Liver (tissue), 9 donors: ENCODE measurements around the gene IPPK. TPM values are rescaled to one million over a fixed set of nuclear protein-coding genes. Genes with fewer than 3 reads are reported as not detected.

ENCODE experiments used
- DNase-seq: peaks from one replicate; pipeline ENCODE4 v3.0.0-alpha.2; 2017; ENCODE audit warnings: low spot score
- H3K27ac ChIP-seq, 2 donors: one replicate each; pipeline ENCODE4 v1.7.0; 2013; ENCODE audit warnings: inconsistent platforms in 2 of 2, low read length in 2 of 2, control low read depth in 1 of 2, low read depth in 1 of 2, mild to moderate bottlenecking in 1 of 2
- H3K27me3 ChIP-seq, 4 donors: one replicate each; pipeline versions ENCODE4 v1.6.1 to v1.7.0; 2013; ENCODE audit warnings: low read length in 3 of 4, inconsistent platforms in 1 of 4, mild to moderate bottlenecking in 1 of 4, moderate library complexity in 1 of 4; ENCODE audit not compliant: control insufficient read depth in 4 of 4, insufficient read depth in 4 of 4
- H3K36me3 ChIP-seq, 4 donors: one replicate each; pipeline versions ENCODE4 v1.6.1 to v1.7.0; 2013; ENCODE audit warnings: low read length in 3 of 4, mild to moderate bottlenecking in 3 of 4, low read depth in 1 of 4, moderate library complexity in 1 of 4; ENCODE audit not compliant: control insufficient read depth in 4 of 4, insufficient read depth in 3 of 4
- H3K4me1 ChIP-seq, 4 donors: one replicate each; pipeline versions ENCODE4 v1.6.1 to v1.7.0; 2013; ENCODE audit warnings: low read length in 3 of 4, mild to moderate bottlenecking in 3 of 4, moderate library complexity in 1 of 4; ENCODE audit not compliant: control insufficient read depth in 4 of 4, insufficient read depth in 4 of 4
- H3K4me3 ChIP-seq, 3 donors: one replicate each; pipeline versions ENCODE4 v1.6.1 to v1.7.0; 2013; ENCODE audit warnings: low read length in 3 of 3, control low read depth in 1 of 3, low read depth in 1 of 3, mild to moderate bottlenecking in 1 of 3
- H3K9ac ChIP-seq, 2 donors: one replicate each; pipeline ENCODE4 v1.7.0; 2013; ENCODE audit warnings: low read length in 2 of 2, mild to moderate bottlenecking in 2 of 2, moderate library complexity in 2 of 2, control low read depth in 1 of 2, low read depth in 1 of 2
- H3K9me3 ChIP-seq, 4 donors: one replicate each; pipeline versions ENCODE4 v1.6.1 to v1.7.0; 2013; ENCODE audit warnings: low read length in 3 of 4; ENCODE audit not compliant: control insufficient read depth in 4 of 4
- FOXA1 ChIP-seq: IDR thresholded peaks from 2 replicates; pipeline ENCODE4 v1.6.1; 2016; ENCODE audit warnings: antibody characterized with exemption
- FOXA2 ChIP-seq: IDR thresholded peaks from 2 replicates; pipeline ENCODE4 v1.6.1; 2016; ENCODE audit warnings: antibody characterized with exemption
- GABPA ChIP-seq, 2 donors: IDR thresholded peaks in 1 of 2; conservative IDR thresholded peaks in 1 of 2; 2 replicates each; pipeline ENCODE4 v1.6.1; 2016; ENCODE audit warnings: antibody characterized with exemption in 2 of 2, mild to moderate bottlenecking in 1 of 2, moderate library complexity in 1 of 2
- NR2F2 ChIP-seq: IDR thresholded peaks from 2 replicates; pipeline ENCODE4 v1.6.1; 2016; ENCODE audit warnings: antibody characterized with exemption
- RAD21 ChIP-seq, 2 donors: IDR thresholded peaks; 2 replicates each; pipeline ENCODE4 v1.6.1; 2016; ENCODE audit warnings: antibody characterized with exemption in 2 of 2, mild to moderate bottlenecking in 2 of 2
- RXRA ChIP-seq, 2 donors: IDR thresholded peaks; 2 replicates each; pipeline ENCODE4 v1.6.1; 2017 to 2018; ENCODE audit warnings: antibody characterized with exemption in 2 of 2, mild to moderate bottlenecking in 1 of 2
- WGBS: extraction: QIAGEN DNeasy Blood & Tissue Kit; methylation state at CpG from one replicate; pipeline ENCODE4 v1.1.7; 2013; 5-methylcytosine and 5-hydroxymethylcytosine counted together
- polyA plus RNA-seq, 2 donors: library from polyadenylated mRNA; stranded (reverse) in 1 of 2; unstranded in 1 of 2; fragments of 200-250 nt in 1 of 2; fragments of >200 nt in 1 of 2; fragmentation: Nextera tagmentation in 1 of 2; extraction: Ambion mirVana in 1 of 2; gene quantifications; one replicate each; pipeline versions ENCODE4 v1.2.1 to v1.2.3, GENCODE V29; 2013 to 2015
- total RNA-seq, 2 donors: library from RNA; depleted of rRNA; stranded (reverse); fragments of >200 nt; gene quantifications; one replicate each; pipeline ENCODE4 v1.2.3, GENCODE V29; 2014
- TF ChIP-seq, protein P1 (sequence below): IDR thresholded peaks from 2 replicates; pipeline ENCODE4 v1.6.1; 2016; ENCODE audit warnings: antibody characterized with exemption
- TF ChIP-seq, protein P2 (sequence below): fragments of 150-350 bp; IDR thresholded peaks from 2 replicates; pipeline ENCODE4 v1.5.1; 2017; ENCODE audit warnings: improper control_type of control experiment, low read depth, low read length; ENCODE audit not compliant: missing input control
- TF ChIP-seq, protein P3 (sequence below): IDR thresholded peaks from 2 replicates; pipeline ENCODE4 v1.6.1; 2016; ENCODE audit warnings: antibody characterized with exemption
- donor health status: healthy.
- donor health status: healthy.
- donor health status: healthy.
- donor health status: healthy.
- donor health status: healthy.

Gene IPPK
- total and polyA plus RNA-seq, 4 donors: 2.1 to 5.9 (median 3.6) TPM

DNA sequence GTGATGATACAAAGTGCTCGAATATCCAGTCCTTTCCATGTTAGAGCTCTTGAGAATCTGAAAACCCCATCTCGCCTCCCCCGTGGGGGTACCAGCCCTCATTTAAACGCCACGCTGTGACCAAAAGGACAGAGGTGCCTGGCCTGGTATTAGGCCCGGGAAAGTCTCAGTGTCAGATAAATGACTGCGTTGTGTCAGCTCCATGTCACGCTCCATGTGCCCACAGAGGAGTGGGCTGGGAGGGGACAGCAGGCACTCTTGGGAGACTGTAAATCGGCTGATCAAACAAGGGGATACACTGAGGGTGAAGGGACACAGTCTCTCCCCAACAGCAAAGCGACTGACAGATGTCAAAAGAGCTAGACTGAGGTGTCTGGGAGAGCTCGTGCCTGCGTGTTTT is 68.5 kb downstream of the IPPK start:
- TF ChIP-seq, protein P1, sequence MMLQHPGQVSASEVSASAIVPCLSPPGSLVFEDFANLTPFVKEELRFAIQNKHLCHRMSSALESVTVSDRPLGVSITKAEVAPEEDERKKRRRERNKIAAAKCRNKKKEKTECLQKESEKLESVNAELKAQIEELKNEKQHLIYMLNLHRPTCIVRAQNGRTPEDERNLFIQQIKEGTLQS: no peak
- TF ChIP-seq NR2F2: no peak
- no peak for TF ChIP-seq FOXA1
- TF ChIP-seq, protein P2, sequence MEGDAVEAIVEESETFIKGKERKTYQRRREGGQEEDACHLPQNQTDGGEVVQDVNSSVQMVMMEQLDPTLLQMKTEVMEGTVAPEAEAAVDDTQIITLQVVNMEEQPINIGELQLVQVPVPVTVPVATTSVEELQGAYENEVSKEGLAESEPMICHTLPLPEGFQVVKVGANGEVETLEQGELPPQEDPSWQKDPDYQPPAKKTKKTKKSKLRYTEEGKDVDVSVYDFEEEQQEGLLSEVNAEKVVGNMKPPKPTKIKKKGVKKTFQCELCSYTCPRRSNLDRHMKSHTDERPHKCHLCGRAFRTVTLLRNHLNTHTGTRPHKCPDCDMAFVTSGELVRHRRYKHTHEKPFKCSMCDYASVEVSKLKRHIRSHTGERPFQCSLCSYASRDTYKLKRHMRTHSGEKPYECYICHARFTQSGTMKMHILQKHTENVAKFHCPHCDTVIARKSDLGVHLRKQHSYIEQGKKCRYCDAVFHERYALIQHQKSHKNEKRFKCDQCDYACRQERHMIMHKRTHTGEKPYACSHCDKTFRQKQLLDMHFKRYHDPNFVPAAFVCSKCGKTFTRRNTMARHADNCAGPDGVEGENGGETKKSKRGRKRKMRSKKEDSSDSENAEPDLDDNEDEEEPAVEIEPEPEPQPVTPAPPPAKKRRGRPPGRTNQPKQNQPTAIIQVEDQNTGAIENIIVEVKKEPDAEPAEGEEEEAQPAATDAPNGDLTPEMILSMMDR: no peak
- TF ChIP-seq RXRA (IDR thresholded peaks at IDR 0.05): no peak
- TF ChIP-seq FOXA2: no peak
- TF ChIP-seq RAD21 (IDR thresholded peaks at IDR 0.05): no peak
- 92% methylated on average over 12 of the region's 12 CpGs for WGBS
- no peaks in the 10 kb centered on the region for H3K36me3 ChIP-seq
- H3K9ac ChIP-seq: no peak overlapping the region
- no peaks in the 10 kb centered on the region for H3K27me3 ChIP-seq
- no peak overlapping the region for H3K27ac ChIP-seq
- no peak overlapping the region for H3K4me3 ChIP-seq
- H3K4me1 ChIP-seq: no peaks in the 10 kb centered on the region
- no peaks in the 10 kb centered on the region for H3K9me3 ChIP-seq
- DNase-seq: no peak

DNA sequence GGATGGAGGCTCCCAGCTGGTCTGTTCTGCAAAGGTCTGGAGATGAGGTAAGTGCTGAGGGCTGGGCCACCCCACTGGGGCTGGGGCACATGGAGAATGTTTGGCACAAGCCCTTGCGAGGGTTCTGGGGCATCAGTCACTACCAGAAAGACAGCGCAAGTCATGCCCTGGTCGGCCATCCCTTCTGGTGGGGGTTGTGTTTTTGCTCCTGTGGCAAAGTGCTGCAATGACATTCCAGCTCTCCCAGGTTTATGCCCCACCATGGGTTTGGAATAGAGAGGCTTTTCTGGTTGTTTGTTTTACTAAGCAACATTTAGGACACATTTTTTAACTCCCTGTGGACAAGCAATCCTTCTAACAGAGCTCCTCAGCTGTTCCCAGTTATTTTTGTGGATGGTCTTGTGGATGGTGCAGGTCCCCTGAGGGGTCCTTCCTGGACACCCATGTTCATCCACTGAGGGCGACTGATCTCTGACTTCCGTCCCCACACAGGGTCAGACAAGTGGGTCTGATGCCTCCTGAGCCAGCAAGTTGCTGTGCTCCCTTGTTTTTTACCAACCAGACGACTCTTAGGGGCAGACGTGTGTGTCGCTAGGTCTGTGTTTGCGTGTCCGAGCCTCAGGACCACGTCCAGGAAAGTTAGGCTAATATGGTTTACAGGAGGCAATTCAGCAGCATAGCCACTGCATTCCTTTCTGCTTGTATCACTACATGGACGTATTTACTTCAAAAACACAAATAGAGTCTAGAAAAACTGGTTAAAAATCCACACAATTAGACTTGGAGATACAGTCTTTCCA is 69.3 kb downstream of the IPPK start:
- no peak for TF ChIP-seq FOXA2
- TF ChIP-seq, protein P3, sequence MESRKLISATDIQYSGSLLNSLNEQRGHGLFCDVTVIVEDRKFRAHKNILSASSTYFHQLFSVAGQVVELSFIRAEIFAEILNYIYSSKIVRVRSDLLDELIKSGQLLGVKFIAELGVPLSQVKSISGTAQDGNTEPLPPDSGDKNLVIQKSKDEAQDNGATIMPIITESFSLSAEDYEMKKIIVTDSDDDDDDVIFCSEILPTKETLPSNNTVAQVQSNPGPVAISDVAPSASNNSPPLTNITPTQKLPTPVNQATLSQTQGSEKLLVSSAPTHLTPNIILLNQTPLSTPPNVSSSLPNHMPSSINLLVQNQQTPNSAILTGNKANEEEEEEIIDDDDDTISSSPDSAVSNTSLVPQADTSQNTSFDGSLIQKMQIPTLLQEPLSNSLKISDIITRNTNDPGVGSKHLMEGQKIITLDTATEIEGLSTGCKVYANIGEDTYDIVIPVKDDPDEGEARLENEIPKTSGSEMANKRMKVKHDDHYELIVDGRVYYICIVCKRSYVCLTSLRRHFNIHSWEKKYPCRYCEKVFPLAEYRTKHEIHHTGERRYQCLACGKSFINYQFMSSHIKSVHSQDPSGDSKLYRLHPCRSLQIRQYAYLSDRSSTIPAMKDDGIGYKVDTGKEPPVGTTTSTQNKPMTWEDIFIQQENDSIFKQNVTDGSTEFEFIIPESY: no peak
- TF ChIP-seq, protein P2: no peak
- no peak for TF ChIP-seq GABPA (IDR thresholded peaks at IDR 0.05 in 1 of 2, conservative IDR thresholded peaks at IDR 0.05 in 1 of 2)
- no peak for TF ChIP-seq RAD21 (IDR thresholded peaks at IDR 0.05)
- Histone ChIP-seq H3K9ac (no peak overlapping the region), H3K36me3 (no peaks in the 10 kb centered on the region), H3K27me3 (no peaks in the 10 kb centered on the region), H3K9me3 (no peaks in the 10 kb centered on the region), H3K4me1 (no peaks in the 10 kb centered on the region), H3K27ac (no peak overlapping the region), H3K4me3 (no peak overlapping the region)
- WGBS: 89% methylated on average over 12 of the region's 12 CpGs
- DNase-seq: no peak
